ENCODE results near the gene SEMA7A. TPM values are rescaled to one million over a fixed set of nuclear protein-coding genes. Genes with fewer than 3 reads are reported as not detected.

SEMA7A gene
- total RNA-seq, 4 donors from 2014 or later: 31.8 to 35.6 (median 33.8) TPM

- no peak overlapping the region for H3K4me3 ChIP-seq
- no peaks in the 10 kb centered on the region for H3K9me3 ChIP-seq
- no peak for DNase-seq (ENCODE audit: low spot score in 2 of 2)
- H3K4me1 ChIP-seq: peaks cover 0 to 78% (median 37%) of the 10 kb centered on the region in 4 donors
- no peaks in the 10 kb centered on the region for H3K27me3 ChIP-seq
- H3K36me3 ChIP-seq: peaks cover 0 to 69% (median 0%) of the 10 kb centered on the region in 3 donors
- H3K27ac ChIP-seq: peak overlapping the region in 2 of 4 donors; percentile 51 to 91
- WGBS, 2 donors: 73 to 81% methylated on average over 5 of the region's 5 CpGs
- TF ChIP-seq, protein P1, sequence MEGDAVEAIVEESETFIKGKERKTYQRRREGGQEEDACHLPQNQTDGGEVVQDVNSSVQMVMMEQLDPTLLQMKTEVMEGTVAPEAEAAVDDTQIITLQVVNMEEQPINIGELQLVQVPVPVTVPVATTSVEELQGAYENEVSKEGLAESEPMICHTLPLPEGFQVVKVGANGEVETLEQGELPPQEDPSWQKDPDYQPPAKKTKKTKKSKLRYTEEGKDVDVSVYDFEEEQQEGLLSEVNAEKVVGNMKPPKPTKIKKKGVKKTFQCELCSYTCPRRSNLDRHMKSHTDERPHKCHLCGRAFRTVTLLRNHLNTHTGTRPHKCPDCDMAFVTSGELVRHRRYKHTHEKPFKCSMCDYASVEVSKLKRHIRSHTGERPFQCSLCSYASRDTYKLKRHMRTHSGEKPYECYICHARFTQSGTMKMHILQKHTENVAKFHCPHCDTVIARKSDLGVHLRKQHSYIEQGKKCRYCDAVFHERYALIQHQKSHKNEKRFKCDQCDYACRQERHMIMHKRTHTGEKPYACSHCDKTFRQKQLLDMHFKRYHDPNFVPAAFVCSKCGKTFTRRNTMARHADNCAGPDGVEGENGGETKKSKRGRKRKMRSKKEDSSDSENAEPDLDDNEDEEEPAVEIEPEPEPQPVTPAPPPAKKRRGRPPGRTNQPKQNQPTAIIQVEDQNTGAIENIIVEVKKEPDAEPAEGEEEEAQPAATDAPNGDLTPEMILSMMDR (IDR thresholded peaks at IDR 0.05): no peak
- no peak for TF ChIP-seq POLR2A (IDR thresholded peaks at IDR 0.05)
- no peak for TF ChIP-seq EP300 (IDR thresholded peaks at IDR 0.05)
Measured at GRCh38 chr15:74414081-74414580, 19.6 kb downstream of the SEMA7A start.

- TF ChIP-seq, protein P1 (IDR thresholded peaks at IDR 0.05): no peak
- 65 to 68% methylated on average over 9 of the region's 9 CpGs for WGBS, 2 donors
- H3K27ac ChIP-seq: peak overlapping the region in 2 of 4 donors; percentile 51 to 91
- no peaks in the 10 kb centered on the region for H3K9me3 ChIP-seq
- H3K27me3 ChIP-seq: no peaks in the 10 kb centered on the region
- no peak overlapping the region for H3K4me3 ChIP-seq
- H3K36me3 ChIP-seq: peaks cover 0 to 73% (median 0%) of the 10 kb centered on the region in 3 donors
- no peak for DNase-seq (ENCODE audit: low spot score in 2 of 2)
- peaks cover 0 to 78% (median 31%) of the 10 kb centered on the region in 4 donors for H3K4me1 ChIP-seq
Measured at GRCh38 chr15:74413350-74414080, 20.2 kb downstream of the SEMA7A start.

GRCh38 chr15:74412159-74412558, 21.6 kb downstream of the SEMA7A start:
- Histone ChIP-seq H3K4me3 (no peak overlapping the region), H3K4me1 (peaks cover 0 to 77% (median 24%) of the 10 kb centered on the region in 4 donors), H3K27ac (peak overlapping the region in 2 of 4 donors; percentile 9 to 91), H3K27me3 (no peaks in the 10 kb centered on the region), H3K36me3 (peaks cover 0 to 72% (median 0%) of the 10 kb centered on the region in 3 donors), H3K9me3 (no peaks in the 10 kb centered on the region)
- TF ChIP-seq POLR2A (IDR thresholded peaks at IDR 0.05) (no peak), EP300 (IDR thresholded peaks at IDR 0.05) (no peak)
- TF ChIP-seq, protein P1 (IDR thresholded peaks at IDR 0.05): no peak
- DNase-seq (ENCODE audit: low spot score in 2 of 2): no peak
- WGBS, 2 donors: 58 to 67% methylated on average over 6 of the region's 6 CpGs

DNA sequence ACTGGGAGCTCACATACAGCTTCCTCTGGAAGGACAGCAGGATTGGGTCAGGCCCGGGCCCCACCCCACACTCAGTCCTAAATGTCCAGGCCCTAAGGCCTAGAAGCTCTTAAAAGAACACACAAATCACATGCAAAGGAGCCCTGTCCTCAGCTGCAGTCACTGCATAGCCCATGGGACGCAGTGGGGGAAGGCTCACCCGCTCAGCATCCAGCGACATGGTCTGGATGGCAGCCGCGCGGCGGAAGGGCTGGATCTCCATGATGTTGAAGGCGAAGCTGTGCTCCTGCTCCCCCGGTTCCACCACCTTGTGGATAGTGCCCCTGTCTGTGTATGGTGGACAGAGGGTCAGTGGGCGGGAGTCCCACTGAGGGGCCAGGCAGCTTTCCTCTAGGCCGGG, 22.1 kb downstream of the SEMA7A start:
- no peak overlapping the region for H3K4me3 ChIP-seq
- peaks cover 0 to 77% (median 20%) of the 10 kb centered on the region in 4 donors for H3K4me1 ChIP-seq
- DNase-seq (ENCODE audit: low spot score in 2 of 2): no peak
- H3K27me3 ChIP-seq: no peaks in the 10 kb centered on the region
- H3K9me3 ChIP-seq: no peaks in the 10 kb centered on the region
- peak overlapping the region in 3 of 4 donors; percentile 9 to 91 (median 24) for H3K27ac ChIP-seq
- peaks cover 0 to 71% (median 0%) of the 10 kb centered on the region in 3 donors for H3K36me3 ChIP-seq
- WGBS, 2 donors: 75 to 80% methylated on average over 11 of the region's 12 CpGs
- no peak for TF ChIP-seq EP300 (IDR thresholded peaks at IDR 0.05)
- TF ChIP-seq, protein P1 (IDR thresholded peaks at IDR 0.05): no peak
- no peak for TF ChIP-seq POLR2A (IDR thresholded peaks at IDR 0.05)

GRCh38 chr15:74410502-74410901, 23.3 kb downstream of the SEMA7A start:
- Histone ChIP-seq H3K4me3 (no peak overlapping the region), H3K27ac (peak overlapping the region in 1 of 4 donors; percentile 44), H3K9me3 (no peaks in the 10 kb centered on the region), H3K27me3 (no peaks in the 10 kb centered on the region), H3K4me1 (peaks cover 0 to 66% (median 12%) of the 10 kb centered on the region in 4 donors), H3K36me3 (peaks cover 0 to 66% (median 0%) of the 10 kb centered on the region in 3 donors)
- no peak for DNase-seq (ENCODE audit: low spot score in 2 of 2)
- WGBS, 2 donors: 78 to 85% methylated on average over 15 to 17 of the region's 18 CpGs
- TF ChIP-seq POLR2A (IDR thresholded peaks at IDR 0.05): no peak
- TF ChIP-seq, protein P1 (IDR thresholded peaks at IDR 0.05): no peak
- no peak for TF ChIP-seq EP300 (IDR thresholded peaks at IDR 0.05)

All from tibial nerve (tissue), 4 donors.